GM23248 (cell line): ENCODE measurements around the gene CBX8.

Experiments used
- EZH2 ChIP-seq: fragments of 200-600 bp; sonication (generic); IDR thresholded peaks from 2 replicates; pipeline ENCODE4 v1.6.1; 2018; ENCODE audit warnings: antibody characterized with exemption, mild to moderate bottlenecking; ENCODE audit not compliant: insufficient read depth, poor library complexity, severe bottlenecking
- EZH2phosphoT487 ChIP-seq: fragments of 200-600 bp; sonication (generic); IDR thresholded peaks from 2 replicates; pipeline ENCODE4 v1.6.1; 2018; ENCODE audit warnings: antibody characterized with exemption, moderate library complexity, mild to moderate bottlenecking, low read depth; ENCODE audit not compliant: insufficient read depth

DNA sequence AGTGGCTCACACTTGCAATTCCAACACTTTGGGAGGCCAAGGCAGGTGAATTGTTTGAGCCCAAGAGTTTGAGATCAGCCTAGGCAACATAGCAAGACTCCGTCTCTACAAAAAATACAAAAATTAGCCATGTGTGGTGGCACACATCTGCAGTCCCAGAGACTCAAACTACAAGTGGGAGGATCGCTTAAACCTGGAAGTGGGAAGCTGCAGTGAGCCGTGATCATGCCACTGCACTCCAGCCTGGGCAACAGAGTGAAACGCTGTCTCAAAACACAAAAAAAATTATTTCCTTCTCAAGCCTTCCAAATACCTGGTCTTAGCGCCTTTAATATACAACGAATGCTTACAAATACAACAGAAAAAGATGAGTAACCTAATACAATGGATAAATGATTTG is 38.6 kb downstream of the CBX8 start:
- TF ChIP-seq EZH2phosphoT487 (no peak), EZH2 (no peak)
